ENCODE data around the gene XRCC4. TPM values are rescaled to one million over a fixed set of nuclear protein-coding genes. Genes with fewer than 3 reads are reported as not detected.

XRCC4 gene
- total and polyA plus RNA-seq, 2 of the 8 experiments (the other 6 are each of a cell fraction or from before 2014, with no cell fraction given) = 3.0 to 8.3 TPM

- Histone ChIP-seq H4K20me1 (replicated peaks in 1 of 2; ENCODE audit: control insufficient read depth in 1 of 2, insufficient read depth in 2 of 2, low read length in 2 of 2) (peaks cover 3 to 4% of the 10 kb centered on the region in 2 experiments), H3K79me2 (ENCODE audit: control insufficient read depth in 1 of 2, insufficient read depth in 2 of 2, low read length in 2 of 2) (peaks cover 27 to 92% of the 10 kb centered on the region in 2 experiments), H4K5ac (ENCODE audit: insufficient read length, low read depth, low read length) (no peak overlapping the region), H2BK12ac (ENCODE audit: low read depth, low read length) (no peak overlapping the region), H3K4me2 (ENCODE audit: insufficient read depth in 1 of 2, low read depth in 2 of 2, low read length in 2 of 2) (no peak overlapping the region), H3K9ac (replicated peaks in 1 of 4; ENCODE audit: extremely low read depth in 1 of 4, low read depth in 3 of 4, low read length in 3 of 4) (no peak overlapping the region), H2BK120ac (replicated peaks; ENCODE audit: low read depth, low read length) (no peak overlapping the region), H3K9me3 (ENCODE audit: insufficient read depth in 2 of 2, low read depth in 1 of 2, low read length in 1 of 2) (no peaks in the 10 kb centered on the region), H3K23ac (ENCODE audit: insufficient read length) (no peak overlapping the region), H3K79me1 (ENCODE audit: low read depth, low read length) (no peaks in the 10 kb centered on the region; the same call in 1 of the 2 replicates), H3K36me3 (ENCODE audit: control insufficient read depth in 2 of 4, insufficient read depth in 4 of 4, low read length in 3 of 4) (peaks cover 0 to 3% (median 0%) of the 10 kb centered on the region in 4 experiments; a peak in 2 of 8 replicates), H2AFZ (ENCODE audit: low read length) (no peak overlapping the region), H3K14ac (ENCODE audit: insufficient read length) (no peak overlapping the region), H4K91ac (replicated peaks; ENCODE audit: insufficient read length, low read length) (no peak overlapping the region), H3K56ac (replicated peaks; ENCODE audit: insufficient read length, low read depth, low read length) (no peak overlapping the region), H3K23me2 (ENCODE audit: low read depth, low read length) (peaks cover 4% of the 10 kb centered on the region; the same call in 1 of the 2 replicates), H2BK5ac (ENCODE audit: low read depth, low read length) (no peak overlapping the region), H3K4me1 (replicated peaks in 1 of 4; ENCODE audit: control insufficient read depth in 3 of 4, insufficient read depth in 4 of 4, low read length in 3 of 4) (peaks cover 0 to 10% (median 3%) of the 10 kb centered on the region in 4 experiments; a peak in 2 of 7 replicates), H3K27ac (ENCODE audit: low read depth, low read length) (no peak overlapping the region), H2BK15ac (ENCODE audit: low read length) (no peak overlapping the region), H2BK20ac (ENCODE audit: low read length) (no peak overlapping the region), H3K27me3 (replicated peaks in 1 of 4; ENCODE audit: control insufficient read depth in 3 of 4, extremely low read depth in 1 of 4, insufficient read depth in 3 of 4, low read length in 3 of 4) (no peaks in the 10 kb centered on the region), H3K4ac (replicated peaks; ENCODE audit: insufficient read length, low read depth, low read length) (no peak overlapping the region), H3K18ac (ENCODE audit: extremely low read depth, low read length) (no peak overlapping the region), H3K4me3 (ENCODE audit: extremely low read depth in 1 of 4, insufficient read depth in 2 of 4, low read depth in 3 of 4, low read length in 4 of 4) (no peak overlapping the region), H4K8ac (ENCODE audit: extremely low read depth, insufficient read depth, low read length) (no peak overlapping the region), H2AK5ac (ENCODE audit: low read depth, low read length) (no peak overlapping the region)
- 86% methylated on average over 6 of the region's 6 CpGs; no CpG with 5 or more reads in 1 of the 2 experiments for WGBS, 2 experiments (ENCODE audit: extremely low coverage in 1 of 2, insufficient coverage in 1 of 2, insufficient read length in 1 of 2, insufficient replicate concordance in 2 of 2, low coverage in 1 of 2, low lambda C conversion rate in 2 of 2, missing lambda C conversion rate in 1 of 2)
- FAIRE-seq (no peak), DNase-seq (ENCODE audit: low read depth in 1 of 2, low spot score in 2 of 2) (no peak)
- CTCF ChIA-PET (ENCODE audit: partially characterized antibody) = interaction anchor here (0.7 kb wide), 1 partner anchor 392 kb away, joined by 3 read pairs; no protein-coding TSS in a partner anchor
- POLR2A ChIA-PET (ENCODE audit: partially characterized antibody) = interaction anchor here (1.2 to 1.4 kb wide), 4 partner anchors 61 to 400 kb away, joined by 3 to 4 read pairs (median 3); partner anchors contain the start of gene VCAN
- TF ChIP-seq ZNF274 (IDR thresholded peaks at IDR 0.05; ENCODE audit: borderline replicate concordance, extremely low read depth, low read length) (no peak), E2F6 (IDR thresholded peaks at IDR 0.05) (no peak), POLR2A (IDR thresholded peaks at IDR 0.05; ENCODE audit: control extremely low read depth in 1 of 2, low read depth in 2 of 2, low read length in 2 of 2) (no peak), TAF1 (IDR thresholded peaks at IDR 0.05; ENCODE audit: low read depth, low read length) (no peak), CTCF (IDR thresholded peaks at IDR 0.05; ENCODE audit: control extremely low read depth in 1 of 3, insufficient read depth in 1 of 3, low read depth in 1 of 3, low read length in 3 of 3) (no peak), CBX8 (IDR thresholded peaks at IDR 0.05; ENCODE audit: borderline replicate concordance, low read depth, low read length) (no peak), BRCA1 (IDR thresholded peaks at IDR 0.05; ENCODE audit: low read depth, low read length) (no peak), CBX5 (IDR thresholded peaks at IDR 0.05; ENCODE audit: low read depth, low read length) (no peak), CHD2 (IDR thresholded peaks at IDR 0.05; ENCODE audit: low read length) (no peak), SUZ12 (IDR thresholded peaks at IDR 0.05; ENCODE audit: low read length) (no peak), RBBP5 (IDR thresholded peaks at IDR 0.05; ENCODE audit: borderline replicate concordance, low read depth, low read length) (no peak)
Measured at GRCh38 chr5:83072966-83073365, 4.4 kb upstream of the XRCC4 start.
